HepG2 (cell line): ENCODE measurements around the gene PSME3IP1. TPM values are rescaled to one million over a fixed set of nuclear protein-coding genes. Genes with fewer than 3 reads are reported as not detected.
A peak's percentile ranks its signal among the peaks of the same experiment; 100 is the strongest.

Experiments used
- DMAP1 ChIP-seq: IDR thresholded peaks from 2 replicates; pipeline ENCODE4 v1.6.1; 2016
- KLF15 ChIP-seq: sonication (generic); formaldehyde crosslinking; IDR thresholded peaks from 2 replicates; pipeline ENCODE4 v1.8.1; 2023; ENCODE audit warnings: borderline replicate concordance, mild to moderate bottlenecking, inconsistent platforms, missing genetic modification reagents, mixed read lengths
- MTF1 ChIP-seq: sonication (generic); formaldehyde crosslinking; IDR thresholded peaks from 2 replicates; pipeline ENCODE4 v1.5.0; 2020; ENCODE audit warnings: missing genetic modification reagents
- NR3C1 ChIP-seq: sonication (generic); formaldehyde crosslinking; IDR thresholded peaks from 2 replicates; pipeline ENCODE4 v1.4.0; 2020; ENCODE audit warnings: missing genetic modification reagents
- POLR2A ChIP-seq, 2 experiments: IDR thresholded peaks; 2 replicates each; pipeline ENCODE4 v1.6.1; 2011; ENCODE audit warnings: low read depth in 2 of 2, low read length in 2 of 2, mild to moderate bottlenecking in 1 of 2, moderate library complexity in 1 of 2; ENCODE audit not compliant: insufficient read depth in 1 of 2
- RELA ChIP-seq: sonication (generic); formaldehyde crosslinking; IDR thresholded peaks from 2 replicates; pipeline ENCODE4 v1.4.0; 2020; ENCODE audit warnings: missing genetic modification reagents
- SP1 ChIP-seq, 2 experiments: fragments of 450-650 bp in 1 of 2; sonication (generic) in 1 of 2; formaldehyde crosslinking in 1 of 2; IDR thresholded peaks; 2 replicates each; pipeline versions ENCODE4 v1.4.0 to v1.6.1; 2016 to 2020; ENCODE audit warnings: missing genetic modification reagents in 1 of 2
- ZNF543 ChIP-seq: sonication (generic); formaldehyde crosslinking; IDR thresholded peaks from 2 replicates; pipeline ENCODE4 v1.4.0; 2020; ENCODE audit warnings: mild to moderate bottlenecking, missing genetic modification reagents
- ZNF788 ChIP-seq: sonication (generic); formaldehyde crosslinking; IDR thresholded peaks from 2 replicates; pipeline ENCODE4 v1.5.0; 2020; ENCODE audit warnings: mild to moderate bottlenecking, missing genetic modification reagents, borderline replicate concordance
- polyA plus RNA-seq, 8 experiments: library from polyadenylated mRNA; depleted of rRNA in 3 of 8; stranded (reverse) in 7 of 8; unstranded in 1 of 8; fragments of >200 nt; fragmentation: Illumina TruSeq in 4 of 8; extraction: Trizol in 4 of 8; gene quantifications; 2 replicates each; pipeline versions ENCODE4 v1.2.1 to v1.2.3, GENCODE V29; 2011 to 2016; ENCODE audit warnings: low read depth in 4 of 8, missing spikeins in 1 of 8, mixed read lengths in 1 of 8; ENCODE audit not compliant: insufficient read depth in 1 of 8
- total RNA-seq, 5 experiments: library from RNA; depleted of rRNA; stranded (reverse); fragments of >200 nt; fragmentation: Illumina TruSeq; extraction: Trizol; gene quantifications; 2 replicates each; pipeline ENCODE4 v1.2.3, GENCODE V29; 2016; ENCODE audit warnings: low read depth in 1 of 5
- TF ChIP-seq, protein P1 (sequence below): sonication (generic); formaldehyde crosslinking; IDR thresholded peaks from 2 replicates; pipeline ENCODE4 v1.9.0; 2022; ENCODE audit warnings: low read depth, missing genetic modification reagents
- TF ChIP-seq, protein P2 (sequence below): sonication (generic); formaldehyde crosslinking; IDR thresholded peaks from 2 replicates; pipeline ENCODE4 v1.4.0; 2020; ENCODE audit warnings: missing genetic modification reagents, borderline replicate concordance
- TF ChIP-seq, protein P3 (sequence below): IDR thresholded peaks from 2 replicates; pipeline ENCODE4 v1.6.1; 2012; ENCODE audit warnings: low read depth, low read length, improper control_type of control experiment
- TF ChIP-seq, protein P4 (sequence below): sonication (generic); formaldehyde crosslinking; IDR thresholded peaks from 2 replicates; pipeline ENCODE4 v1.5.1; 2020; ENCODE audit warnings: missing genetic modification reagents, mild to moderate bottlenecking, borderline replicate concordance
- TF ChIP-seq, protein P5 (sequence below): sonication (generic); formaldehyde crosslinking; conservative IDR thresholded peaks from 2 replicates; pipeline ENCODE4 v1.4.0; 2020; ENCODE audit warnings: missing genetic modification reagents

PSME3IP1 gene
- total and polyA plus RNA-seq, 2 of the 13 experiments (the other 11 are each of a cell fraction or from before 2014, with no cell fraction given): 90.8 to 99.8 TPM

DNA sequence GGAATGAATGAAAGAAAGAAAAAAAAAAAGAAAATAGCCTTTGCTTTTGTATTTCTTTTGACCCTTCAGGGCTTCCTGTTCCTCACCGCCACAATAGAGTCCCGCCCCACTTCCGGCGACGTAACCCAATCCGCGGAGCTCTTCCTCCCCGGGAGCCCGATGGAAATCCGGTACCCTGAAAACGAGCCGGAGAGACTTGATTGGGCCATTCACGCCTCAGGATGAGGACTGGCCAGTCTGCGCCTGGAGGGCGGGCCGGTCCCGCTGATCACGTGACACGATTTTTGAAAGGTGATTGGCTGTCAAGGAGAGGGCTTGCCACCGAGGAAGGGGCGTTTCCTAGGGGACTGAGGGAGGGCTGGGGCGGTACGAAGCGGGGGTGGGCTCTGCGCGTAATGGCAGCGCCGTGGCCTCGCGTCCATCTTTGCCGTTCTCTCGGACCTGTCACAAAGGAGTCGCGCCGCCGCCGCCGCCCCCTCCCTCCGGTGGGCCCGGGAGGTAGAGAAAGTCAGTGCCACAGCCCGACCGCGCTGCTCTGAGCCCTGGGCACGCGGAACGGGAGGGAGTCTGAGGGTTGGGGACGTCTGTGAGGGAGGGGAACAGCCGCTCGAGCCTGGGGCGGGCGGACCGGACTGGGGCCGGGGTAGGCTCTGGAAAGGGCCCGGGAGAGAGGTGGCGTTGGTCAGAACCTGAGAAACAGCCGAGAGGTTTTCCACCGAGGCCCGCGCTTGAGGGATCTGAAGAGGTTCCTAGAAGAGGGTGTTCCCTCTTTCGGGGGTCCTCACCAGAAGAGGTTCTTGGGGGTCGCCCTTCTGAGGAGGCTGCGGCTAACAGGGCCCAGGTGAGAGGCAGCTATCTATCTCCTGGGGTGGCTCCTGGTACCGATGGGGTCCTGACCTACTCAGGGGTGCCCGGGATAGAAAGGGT is at the start of gene PSME3IP1, which contains the start of gene RSPRY1 (continued):
- TF ChIP-seq, protein P1, sequence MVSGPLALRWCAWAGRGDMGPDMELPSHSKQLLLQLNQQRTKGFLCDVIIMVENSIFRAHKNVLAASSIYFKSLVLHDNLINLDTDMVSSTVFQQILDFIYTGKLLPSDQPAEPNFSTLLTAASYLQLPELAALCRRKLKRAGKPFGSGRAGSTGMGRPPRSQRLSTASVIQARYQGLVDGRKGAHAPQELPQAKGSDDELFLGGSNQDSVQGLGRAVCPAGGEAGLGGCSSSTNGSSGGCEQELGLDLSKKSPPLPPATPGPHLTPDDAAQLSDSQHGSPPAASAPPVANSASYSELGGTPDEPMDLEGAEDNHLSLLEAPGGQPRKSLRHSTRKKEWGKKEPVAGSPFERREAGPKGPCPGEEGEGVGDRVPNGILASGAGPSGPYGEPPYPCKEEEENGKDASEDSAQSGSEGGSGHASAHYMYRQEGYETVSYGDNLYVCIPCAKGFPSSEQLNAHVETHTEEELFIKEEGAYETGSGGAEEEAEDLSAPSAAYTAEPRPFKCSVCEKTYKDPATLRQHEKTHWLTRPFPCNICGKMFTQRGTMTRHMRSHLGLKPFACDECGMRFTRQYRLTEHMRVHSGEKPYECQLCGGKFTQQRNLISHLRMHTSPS (CRISPR knock-in tag): 0 out of 2 replicates have a peak, but pooled peaks have one; percentile 58
- TF ChIP-seq ZNF788: peak; percentile 81; the same call in 1 of the 2 replicates
- peak; percentile 53; the same call in 1 of the 2 replicates for TF ChIP-seq KLF15 (CRISPR knock-in tag)
- TF ChIP-seq, protein P2, sequence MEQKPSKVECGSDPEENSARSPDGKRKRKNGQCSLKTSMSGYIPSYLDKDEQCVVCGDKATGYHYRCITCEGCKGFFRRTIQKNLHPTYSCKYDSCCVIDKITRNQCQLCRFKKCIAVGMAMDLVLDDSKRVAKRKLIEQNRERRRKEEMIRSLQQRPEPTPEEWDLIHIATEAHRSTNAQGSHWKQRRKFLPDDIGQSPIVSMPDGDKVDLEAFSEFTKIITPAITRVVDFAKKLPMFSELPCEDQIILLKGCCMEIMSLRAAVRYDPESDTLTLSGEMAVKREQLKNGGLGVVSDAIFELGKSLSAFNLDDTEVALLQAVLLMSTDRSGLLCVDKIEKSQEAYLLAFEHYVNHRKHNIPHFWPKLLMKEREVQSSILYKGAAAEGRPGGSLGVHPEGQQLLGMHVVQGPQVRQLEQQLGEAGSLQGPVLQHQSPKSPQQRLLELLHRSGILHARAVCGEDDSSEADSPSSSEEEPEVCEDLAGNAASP (CRISPR knock-in tag): peak; percentile 45; the same call in 1 of the 2 replicates
- TF ChIP-seq, protein P3, sequence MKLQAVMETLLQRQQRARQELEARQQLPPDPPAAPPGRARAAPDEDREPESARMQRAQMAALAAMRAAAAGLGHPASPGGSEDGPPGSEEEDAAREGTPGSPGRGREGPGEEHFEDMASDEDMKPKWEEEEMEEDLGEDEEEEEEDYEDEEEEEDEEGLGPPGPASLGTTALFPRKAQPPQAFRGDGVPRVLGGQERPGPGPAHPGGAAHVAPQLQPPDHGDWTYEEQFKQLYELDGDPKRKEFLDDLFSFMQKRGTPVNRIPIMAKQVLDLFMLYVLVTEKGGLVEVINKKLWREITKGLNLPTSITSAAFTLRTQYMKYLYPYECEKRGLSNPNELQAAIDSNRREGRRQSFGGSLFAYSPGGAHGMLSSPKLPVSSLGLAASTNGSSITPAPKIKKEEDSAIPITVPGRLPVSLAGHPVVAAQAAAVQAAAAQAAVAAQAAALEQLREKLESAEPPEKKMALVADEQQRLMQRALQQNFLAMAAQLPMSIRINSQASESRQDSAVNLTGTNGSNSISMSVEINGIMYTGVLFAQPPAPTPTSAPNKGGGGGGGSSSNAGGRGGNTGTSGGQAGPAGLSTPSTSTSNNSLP: no peak
- TF ChIP-seq, protein P4, sequence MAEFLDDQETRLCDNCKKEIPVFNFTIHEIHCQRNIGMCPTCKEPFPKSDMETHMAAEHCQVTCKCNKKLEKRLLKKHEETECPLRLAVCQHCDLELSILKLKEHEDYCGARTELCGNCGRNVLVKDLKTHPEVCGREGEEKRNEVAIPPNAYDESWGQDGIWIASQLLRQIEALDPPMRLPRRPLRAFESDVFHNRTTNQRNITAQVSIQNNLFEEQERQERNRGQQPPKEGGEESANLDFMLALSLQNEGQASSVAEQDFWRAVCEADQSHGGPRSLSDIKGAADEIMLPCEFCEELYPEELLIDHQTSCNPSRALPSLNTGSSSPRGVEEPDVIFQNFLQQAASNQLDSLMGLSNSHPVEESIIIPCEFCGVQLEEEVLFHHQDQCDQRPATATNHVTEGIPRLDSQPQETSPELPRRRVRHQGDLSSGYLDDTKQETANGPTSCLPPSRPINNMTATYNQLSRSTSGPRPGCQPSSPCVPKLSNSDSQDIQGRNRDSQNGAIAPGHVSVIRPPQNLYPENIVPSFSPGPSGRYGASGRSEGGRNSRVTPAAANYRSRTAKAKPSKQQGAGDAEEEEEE (CRISPR knock-in tag): no peak
- no peak for TF ChIP-seq SP1 (IDR thresholded peaks at IDR 0.05)
- TF ChIP-seq SP1 (CRISPR knock-in tag; IDR thresholded peaks at IDR 0.05): peak; percentile 82
- TF ChIP-seq, protein P5, sequence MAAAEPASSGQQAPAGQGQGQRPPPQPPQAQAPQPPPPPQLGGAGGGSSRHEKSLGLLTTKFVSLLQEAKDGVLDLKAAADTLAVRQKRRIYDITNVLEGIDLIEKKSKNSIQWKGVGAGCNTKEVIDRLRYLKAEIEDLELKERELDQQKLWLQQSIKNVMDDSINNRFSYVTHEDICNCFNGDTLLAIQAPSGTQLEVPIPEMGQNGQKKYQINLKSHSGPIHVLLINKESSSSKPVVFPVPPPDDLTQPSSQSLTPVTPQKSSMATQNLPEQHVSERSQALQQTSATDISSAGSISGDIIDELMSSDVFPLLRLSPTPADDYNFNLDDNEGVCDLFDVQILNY (CRISPR knock-in tag): peak; percentile 58; the same call in 1 of the 2 replicates
- no peak for TF ChIP-seq MTF1
- 0 out of 2 replicates have a peak, but pooled peaks have one; percentile 63 for TF ChIP-seq NR3C1 (CRISPR knock-in tag)
- TF ChIP-seq RELA: no peak
- peak; percentile 76; the same call in 1 of the 2 replicates for TF ChIP-seq ZNF543 (CRISPR knock-in tag)
- peak; percentile 92 for TF ChIP-seq DMAP1
- TF ChIP-seq POLR2A (IDR thresholded peaks at IDR 0.05; ENCODE audit: insufficient read depth in 1 of 2, low read depth in 2 of 2, low read length in 2 of 2): peak; percentile 75 to 94
